Esophagus muscularis mucosa (tissue), 4 donors: Measurements from ENCODE around the gene DAB1. TPM values are rescaled to one million over a fixed set of nuclear protein-coding genes. Genes with fewer than 3 reads are reported as not detected.

ENCODE experiments used
- DNase-seq: peaks from one replicate; pipeline ENCODE4 v3.0.0-alpha.2; 2017; ENCODE audit errors: extremely low spot score
- H3K27ac ChIP-seq, 4 donors: fragments of 200-600 bp; sonication (generic); replicated peaks in 1 of 4; 1 replicate in 3 of 4; 2 replicates in 1 of 4; pipeline ENCODE4 v1.5.1; 2016 to 2019; ENCODE audit warnings: mild to moderate bottlenecking in 1 of 4
- H3K27me3 ChIP-seq, 4 donors: fragments of 200-600 bp; sonication (generic); one replicate each; pipeline versions ENCODE4 v1.5.1 to v1.6.0; 2016 to 2019
- H3K36me3 ChIP-seq, 4 donors: fragments of 200-600 bp; sonication (generic); one replicate each; pipeline ENCODE4 v1.5.1; 2016 to 2019
- H3K4me1 ChIP-seq, 4 donors: fragments of 200-600 bp; sonication (generic); one replicate each; pipeline ENCODE4 v1.5.1; 2016 to 2019
- H3K4me3 ChIP-seq, 4 donors: fragments of 200-600 bp; sonication (generic); 1 replicate in 2 of 4; 2 replicates in 2 of 4; pipeline ENCODE4 v1.5.1; 2016 to 2019; ENCODE audit warnings: mild to moderate bottlenecking in 4 of 4, moderate library complexity in 1 of 4
- H3K9me3 ChIP-seq, 4 donors: fragments of 200-600 bp; sonication (generic); 1 replicate in 3 of 4; 2 replicates in 1 of 4; pipeline ENCODE4 v1.5.1; 2016 to 2019
- EP300 ChIP-seq: sonication (generic); formaldehyde crosslinking; IDR thresholded peaks from one replicate; pipeline ENCODE4 v1.6.1; 2017; ENCODE audit warnings: antibody characterized with exemption
- POLR2A ChIP-seq: fragments of 450-650 bp; IDR thresholded peaks from one replicate; pipeline ENCODE4 v1.6.1; 2017; ENCODE audit warnings: antibody characterized with exemption, moderate library complexity, mild to moderate bottlenecking, low read depth
- POLR2AphosphoS5 ChIP-seq, 2 donors: sonication (generic); formaldehyde crosslinking; IDR thresholded peaks; one replicate each; pipeline ENCODE4 v1.6.1; 2017; ENCODE audit warnings: antibody characterized with exemption in 2 of 2
- WGBS: methylation state at CpG from one replicate; pipeline ENCODE4 v1.1.5; 2018; 5-methylcytosine and 5-hydroxymethylcytosine counted together
- intact Hi-C: fragments of 100-400 bp; cut with DNase I; formaldehyde crosslinking; loops from one replicate; pipeline ENCODE4 v1.15.1; 2023
- total RNA-seq, 4 donors: library from RNA; depleted of rRNA; stranded (reverse); fragments of >200 nt; gene quantifications; one replicate each; pipeline versions ENCODE4 v1.1.0 to v1.2.1, GENCODE V29; 2016
- TF ChIP-seq, protein P1 (sequence below), 3 experiments: fragments of 200-600 bp in 2 of 3; fragments of 450-650 bp in 1 of 3; sonication (generic) in 2 of 3; IDR thresholded peaks; one replicate each; pipeline ENCODE4 v1.5.1; 2017 to 2019; ENCODE audit warnings: antibody characterized with exemption in 3 of 3, mild to moderate bottlenecking in 2 of 3, moderate library complexity in 1 of 3

DAB1 gene
- total RNA-seq, 4 donors from 2014 or later = 0.26 to 1.3 (median 0.37) TPM

DNA sequence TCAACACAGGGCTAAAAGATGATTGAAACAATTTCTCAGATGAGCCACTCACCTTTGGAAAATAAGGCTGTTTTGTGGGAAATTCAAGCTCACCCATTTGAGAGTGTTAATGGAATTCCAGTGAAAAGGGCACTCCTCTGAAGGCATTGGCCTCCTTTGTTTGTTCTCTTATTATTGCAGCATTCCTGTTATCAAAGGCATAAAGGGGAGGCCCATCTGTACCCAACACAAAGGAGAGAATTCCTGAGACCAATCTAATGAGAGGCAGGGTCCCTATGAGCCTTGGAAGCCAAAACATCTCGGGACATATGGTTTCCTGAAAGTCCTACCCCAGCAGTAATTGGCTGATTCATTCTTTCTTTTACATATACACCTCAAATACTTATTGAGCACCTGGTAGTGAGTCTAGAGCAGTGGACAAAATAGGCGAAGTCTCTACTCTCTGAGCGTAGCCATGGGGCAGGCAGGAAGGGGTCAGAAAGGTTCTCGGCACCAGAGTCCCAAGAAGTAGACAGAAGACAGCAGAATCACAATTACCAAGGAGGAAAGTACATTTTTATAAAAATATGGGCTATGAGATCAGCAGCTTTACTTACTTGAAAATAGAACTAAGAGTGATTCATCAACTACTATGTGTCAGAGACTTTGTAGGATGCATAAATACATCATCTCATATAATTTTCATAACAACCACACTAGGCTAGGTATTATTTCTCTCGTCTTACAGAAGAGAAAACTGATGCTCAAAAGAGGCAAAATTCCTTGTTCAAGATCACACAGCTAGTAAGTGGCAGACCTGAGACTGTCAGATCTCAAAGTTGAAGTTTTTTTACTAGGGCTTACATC, 218.7 kb downstream of the DAB1 start:
- H3K9me3 ChIP-seq = no peaks in the 10 kb centered on the region
- no peak for DNase-seq
- intact Hi-C loops = no loop called here
- TF ChIP-seq EP300 = no peak
- TF ChIP-seq, protein P1, sequence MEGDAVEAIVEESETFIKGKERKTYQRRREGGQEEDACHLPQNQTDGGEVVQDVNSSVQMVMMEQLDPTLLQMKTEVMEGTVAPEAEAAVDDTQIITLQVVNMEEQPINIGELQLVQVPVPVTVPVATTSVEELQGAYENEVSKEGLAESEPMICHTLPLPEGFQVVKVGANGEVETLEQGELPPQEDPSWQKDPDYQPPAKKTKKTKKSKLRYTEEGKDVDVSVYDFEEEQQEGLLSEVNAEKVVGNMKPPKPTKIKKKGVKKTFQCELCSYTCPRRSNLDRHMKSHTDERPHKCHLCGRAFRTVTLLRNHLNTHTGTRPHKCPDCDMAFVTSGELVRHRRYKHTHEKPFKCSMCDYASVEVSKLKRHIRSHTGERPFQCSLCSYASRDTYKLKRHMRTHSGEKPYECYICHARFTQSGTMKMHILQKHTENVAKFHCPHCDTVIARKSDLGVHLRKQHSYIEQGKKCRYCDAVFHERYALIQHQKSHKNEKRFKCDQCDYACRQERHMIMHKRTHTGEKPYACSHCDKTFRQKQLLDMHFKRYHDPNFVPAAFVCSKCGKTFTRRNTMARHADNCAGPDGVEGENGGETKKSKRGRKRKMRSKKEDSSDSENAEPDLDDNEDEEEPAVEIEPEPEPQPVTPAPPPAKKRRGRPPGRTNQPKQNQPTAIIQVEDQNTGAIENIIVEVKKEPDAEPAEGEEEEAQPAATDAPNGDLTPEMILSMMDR (IDR thresholded peaks at IDR 0.05) = no peak
- TF ChIP-seq POLR2AphosphoS5 (IDR thresholded peaks at IDR 0.05) = no peak
- no peak for TF ChIP-seq POLR2A
- H3K4me1 ChIP-seq = no peaks in the 10 kb centered on the region
- 84% methylated on average over 5 of the region's 5 CpGs for WGBS
- H3K36me3 ChIP-seq = no peaks in the 10 kb centered on the region
- H3K4me3 ChIP-seq = no peak overlapping the region
- H3K27me3 ChIP-seq = no peaks in the 10 kb centered on the region
- H3K27ac ChIP-seq = no peak overlapping the region

DNA sequence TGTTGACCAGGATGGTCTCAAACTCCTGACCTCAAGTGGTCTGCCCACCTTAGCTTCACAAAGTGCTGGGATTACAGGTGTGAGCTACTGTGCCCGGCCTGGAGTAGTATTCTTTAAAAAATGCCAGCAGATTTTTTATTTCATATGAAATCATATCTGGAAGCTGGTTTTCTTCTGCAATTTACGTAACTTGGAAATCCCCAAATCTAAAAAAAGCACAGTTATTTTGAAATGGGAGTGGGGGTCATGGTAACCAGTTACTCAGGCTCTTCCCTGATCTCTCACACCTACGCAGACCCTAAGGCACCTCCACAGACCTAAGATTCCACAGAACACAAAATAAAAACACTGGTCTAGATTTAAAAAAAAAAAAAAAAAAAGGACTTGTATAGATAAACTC, 219.8 kb downstream of the DAB1 start:
- H3K4me3 ChIP-seq = no peak overlapping the region
- H3K9me3 ChIP-seq = no peaks in the 10 kb centered on the region
- no peaks in the 10 kb centered on the region for H3K36me3 ChIP-seq
- TF ChIP-seq POLR2AphosphoS5 (IDR thresholded peaks at IDR 0.05) = no peak
- no peak for TF ChIP-seq EP300
- no peaks in the 10 kb centered on the region for H3K4me1 ChIP-seq
- DNase-seq = no peak
- WGBS = 72% methylated on average over 3 of the region's 3 CpGs
- no peaks in the 10 kb centered on the region for H3K27me3 ChIP-seq
- intact Hi-C loops = no loop called here
- H3K27ac ChIP-seq = no peak overlapping the region

DNA sequence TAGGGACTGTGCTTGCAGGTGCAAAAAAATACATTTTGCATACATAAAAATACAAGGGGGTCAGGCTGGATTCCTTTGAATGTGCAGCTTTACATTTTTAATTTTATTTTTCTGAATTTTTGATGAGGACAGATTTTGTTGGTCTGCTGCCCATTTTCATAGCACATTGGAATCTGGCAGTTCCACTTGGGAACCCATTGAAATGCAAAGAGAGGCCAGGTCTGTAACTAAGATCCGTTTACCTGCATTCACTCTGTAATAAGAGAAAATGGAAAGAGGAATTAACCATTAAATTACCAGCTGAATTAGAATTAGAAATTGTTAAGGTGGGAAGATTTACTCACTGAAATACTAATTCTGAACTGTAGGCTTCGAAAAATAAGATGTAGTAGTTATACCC, 221.6 kb downstream of the DAB1 start:
- Histone ChIP-seq H3K9me3 (no peaks in the 10 kb centered on the region), H3K4me3 (no peak overlapping the region), H3K27ac (no peak overlapping the region), H3K4me1 (no peaks in the 10 kb centered on the region), H3K27me3 (no peaks in the 10 kb centered on the region), H3K36me3 (no peaks in the 10 kb centered on the region)
- WGBS = 71% methylated on average over 2 of the region's 2 CpGs
- DNase-seq = no peak
- intact Hi-C loops = no loop called here
- TF ChIP-seq POLR2A = no peak
- no peak for TF ChIP-seq EP300
- TF ChIP-seq, protein P1 (IDR thresholded peaks at IDR 0.05) = no peak
- no peak for TF ChIP-seq POLR2AphosphoS5 (IDR thresholded peaks at IDR 0.05)

DNA sequence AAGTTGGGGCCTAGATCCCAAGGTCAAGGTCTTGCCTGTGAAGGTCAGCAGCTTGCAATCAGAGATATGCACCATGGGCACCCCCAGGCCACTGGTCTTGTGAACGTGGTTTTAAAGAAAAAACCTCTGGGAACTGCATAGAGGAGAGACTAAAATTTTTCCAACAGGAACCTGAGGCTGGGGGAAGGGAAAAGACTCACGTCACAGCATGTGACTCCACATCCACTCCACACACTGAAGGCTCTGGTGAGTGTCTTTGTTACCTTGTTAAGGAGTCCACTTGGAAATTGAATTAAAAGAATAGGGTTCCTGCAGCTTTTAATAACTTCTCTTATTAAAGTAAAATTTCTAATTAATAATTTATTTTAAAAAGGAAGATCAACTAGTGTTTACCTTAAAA, 224.9 kb downstream of the DAB1 start:
- DNase-seq = no peak
- H3K4me3 ChIP-seq = no peak overlapping the region
- H3K4me1 ChIP-seq = no peaks in the 10 kb centered on the region
- TF ChIP-seq POLR2AphosphoS5 (IDR thresholded peaks at IDR 0.05) = no peak
- no peak for TF ChIP-seq EP300
- TF ChIP-seq, protein P1 (IDR thresholded peaks at IDR 0.05) = no peak
- no peak for TF ChIP-seq POLR2A
- no peak overlapping the region for H3K27ac ChIP-seq
- H3K36me3 ChIP-seq = no peaks in the 10 kb centered on the region
- no peaks in the 10 kb centered on the region for H3K9me3 ChIP-seq
- no peaks in the 10 kb centered on the region for H3K27me3 ChIP-seq
- WGBS = 71% methylated on average over 2 of the region's 2 CpGs
- intact Hi-C loops = no loop called here

DNA sequence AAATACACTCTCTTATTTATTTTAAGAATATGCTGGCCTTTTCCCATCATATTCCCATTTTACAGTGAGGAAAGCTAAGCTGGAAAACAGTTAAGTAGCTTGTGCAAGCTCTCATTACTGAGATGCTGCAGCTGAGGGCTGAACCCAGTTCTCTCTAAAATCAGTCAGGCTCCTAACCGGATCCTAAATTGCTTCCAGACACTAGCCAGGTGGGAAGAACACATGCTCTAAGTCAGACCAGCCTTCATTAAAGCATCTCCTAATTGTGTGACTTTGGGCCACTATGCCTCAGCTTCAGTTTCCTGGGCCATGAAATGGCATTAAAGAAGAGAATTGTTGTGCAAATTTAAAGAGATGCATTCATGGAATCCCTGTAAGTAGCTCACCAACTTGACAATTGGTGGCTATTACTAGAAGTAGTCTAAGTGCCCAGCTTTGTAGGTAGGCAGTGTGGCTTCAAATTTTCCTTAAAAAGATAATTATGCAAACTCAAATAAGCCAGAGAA, 228.4 kb downstream of the DAB1 start:
- WGBS = 78% methylated on average over 1 of the region's 1 CpG
- Histone ChIP-seq H3K27ac (no peak overlapping the region), H3K36me3 (no peaks in the 10 kb centered on the region), H3K9me3 (no peaks in the 10 kb centered on the region), H3K4me1 (no peaks in the 10 kb centered on the region), H3K4me3 (no peak overlapping the region), H3K27me3 (no peaks in the 10 kb centered on the region)
- DNase-seq = no peak
- TF ChIP-seq POLR2A (no peak), POLR2AphosphoS5 (IDR thresholded peaks at IDR 0.05) (no peak), EP300 (no peak)
- TF ChIP-seq, protein P1 (IDR thresholded peaks at IDR 0.05) = no peak
- intact Hi-C loops = no loop called here
